ENCODE results near the gene MAP2K6.

DNA sequence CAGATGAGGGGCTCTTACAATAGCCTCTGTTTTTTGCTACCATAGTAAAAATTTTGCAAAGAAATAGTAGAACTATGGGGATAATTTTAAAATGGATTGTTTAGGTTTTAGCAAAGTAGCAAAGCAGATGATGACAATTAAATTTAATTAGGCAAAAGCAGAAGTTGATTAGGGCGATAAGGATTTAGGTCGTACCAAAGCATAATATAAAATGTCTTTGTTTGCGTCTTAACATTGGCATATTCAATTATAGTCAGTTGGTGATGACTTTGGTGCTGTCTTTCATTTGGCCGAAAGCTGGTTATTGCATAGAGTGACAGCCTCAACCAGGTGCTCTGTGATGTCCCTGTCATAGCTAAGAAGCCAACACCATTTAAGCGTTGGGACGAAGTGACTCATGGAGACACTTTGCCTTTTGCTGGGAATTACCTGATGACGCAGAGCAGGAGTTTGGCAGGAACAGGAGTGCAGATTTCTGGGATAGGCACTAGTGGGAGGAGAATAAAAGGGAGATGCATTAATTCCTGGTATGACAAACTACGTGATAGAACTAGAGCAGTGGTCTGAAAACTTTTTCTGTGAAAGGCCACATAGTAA, 38.3 kb downstream of the MAP2K6 start:
- TF ChIP-seq, protein P1, sequence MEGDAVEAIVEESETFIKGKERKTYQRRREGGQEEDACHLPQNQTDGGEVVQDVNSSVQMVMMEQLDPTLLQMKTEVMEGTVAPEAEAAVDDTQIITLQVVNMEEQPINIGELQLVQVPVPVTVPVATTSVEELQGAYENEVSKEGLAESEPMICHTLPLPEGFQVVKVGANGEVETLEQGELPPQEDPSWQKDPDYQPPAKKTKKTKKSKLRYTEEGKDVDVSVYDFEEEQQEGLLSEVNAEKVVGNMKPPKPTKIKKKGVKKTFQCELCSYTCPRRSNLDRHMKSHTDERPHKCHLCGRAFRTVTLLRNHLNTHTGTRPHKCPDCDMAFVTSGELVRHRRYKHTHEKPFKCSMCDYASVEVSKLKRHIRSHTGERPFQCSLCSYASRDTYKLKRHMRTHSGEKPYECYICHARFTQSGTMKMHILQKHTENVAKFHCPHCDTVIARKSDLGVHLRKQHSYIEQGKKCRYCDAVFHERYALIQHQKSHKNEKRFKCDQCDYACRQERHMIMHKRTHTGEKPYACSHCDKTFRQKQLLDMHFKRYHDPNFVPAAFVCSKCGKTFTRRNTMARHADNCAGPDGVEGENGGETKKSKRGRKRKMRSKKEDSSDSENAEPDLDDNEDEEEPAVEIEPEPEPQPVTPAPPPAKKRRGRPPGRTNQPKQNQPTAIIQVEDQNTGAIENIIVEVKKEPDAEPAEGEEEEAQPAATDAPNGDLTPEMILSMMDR (optimal IDR thresholded peaks at IDR 0.05 in 1 of 3, IDR thresholded peaks at IDR 0.05 in 1 of 3, conservative IDR thresholded peaks at IDR 0.05 in 1 of 3; ENCODE audit: extremely low read depth in 1 of 3, insufficient read depth in 2 of 3, low read length in 3 of 3) = no peak
- TF ChIP-seq EZH2 (IDR thresholded peaks at IDR 0.05; ENCODE audit: low read length) = no peak

Data from keratinocyte (primary cell).